RKO (cell line): Measurements from ENCODE around the gene MCC.

Experiments
- DNase-seq: peaks from one replicate; pipeline ENCODE4 v3.0.0-alpha.2; 2016; ENCODE audit warnings: low spot score

The MCC gene

GRCh38 chr5:113487781-113488644 is at the start of gene MCC:
Gene MCC (minus strand): TSS chr5:113488453.
- DNase-seq = no peak

- no peak for DNase-seq
Observed at GRCh38 chr5:113531481-113532159, 43.4 kb upstream of the MCC start.

GRCh38 chr5:113527746-113528145 is 39.5 kb upstream of the MCC start:
- DNase-seq = no peak

GRCh38 chr5:113526421-113526820 is 38.2 kb upstream of the MCC start:
- DNase-seq = no peak

GRCh38 chr5:113524927-113525326 is 36.7 kb upstream of the MCC start:
- no peak for DNase-seq

GRCh38 chr5:113523168-113523567 is 34.9 kb upstream of the MCC start:
- DNase-seq = no peak

- no peak for DNase-seq
Observed at GRCh38 chr5:113520899-113521298, 32.6 kb upstream of the MCC start.

GRCh38 chr5:113520429-113520828 is 32.2 kb upstream of the MCC start:
- DNase-seq = peak; percentile 44

GRCh38 chr5:113519412-113519811 is 31.2 kb upstream of the MCC start:
- no peak for DNase-seq

GRCh38 chr5:113518884-113519283 is 30.6 kb upstream of the MCC start:
- DNase-seq = no peak

GRCh38 chr5:113514289-113514635 is 26.0 kb upstream of the MCC start:
- DNase-seq = no peak

GRCh38 chr5:113513384-113514288 is 25.4 kb upstream of the MCC start, which contains the start of gene YTHDC2:
Gene YTHDC2 (plus strand): TSS chr5:113513694. CDS start chr5:113513896, 202 bp downstream.
- DNase-seq = peak; percentile 92

GRCh38 chr5:113512341-113512740 is 24.1 kb upstream of the MCC start:
- no peak for DNase-seq

- peak; percentile 74 for DNase-seq
Observed at GRCh38 chr5:113510836-113511451, 22.7 kb upstream of the MCC start.

GRCh38 chr5:113508756-113509155 is 20.5 kb upstream of the MCC start:
- DNase-seq = no peak

GRCh38 chr5:113507601-113508000 is 19.3 kb upstream of the MCC start:
- no peak for DNase-seq

GRCh38 chr5:113505181-113505580 is 16.9 kb upstream of the MCC start:
- no peak for DNase-seq

GRCh38 chr5:113503146-113503545 is 14.9 kb upstream of the MCC start:
- no peak for DNase-seq

GRCh38 chr5:113502073-113502472 is 13.8 kb upstream of the MCC start:
- no peak for DNase-seq

GRCh38 chr5:113495422-113495841 is 7.2 kb upstream of the MCC start:
- DNase-seq = no peak

GRCh38 chr5:113493446-113493845 is 5.2 kb upstream of the MCC start:
- no peak for DNase-seq

- no peak for DNase-seq
Observed at GRCh38 chr5:113491022-113491421, 2.8 kb upstream of the MCC start.
